Keratinocyte (primary cell): ENCODE measurements around the gene SPOPL. TPM values are rescaled to one million over a fixed set of nuclear protein-coding genes. Genes with fewer than 3 reads are reported as not detected.
A peak's percentile ranks its signal among the peaks of the same experiment; 100 is the strongest.

Experiments
- DNase-seq: peaks from one replicate; pipeline ENCODE4 v3.0.0-alpha.2; 2011; ENCODE audit warnings: low read depth, missing footprints, low spot score
- FAIRE-seq: peaks from 2 replicates; lab custom pipeline; 2011; peaks lifted over from hg19 to GRCh38; lab: Jason Lieb, UNC
- H2AFZ ChIP-seq: 2 replicates; pipeline ENCODE4 v1.6.0; 2012; ENCODE audit warnings: low read length, control low read depth, inconsistent platforms; ENCODE audit not compliant: control insufficient read depth
- H3K27ac ChIP-seq: 2 replicates; pipeline ENCODE4 v1.5.1; 2011; ENCODE audit warnings: low read length; ENCODE audit not compliant: control insufficient read depth, insufficient read depth
- H3K27me3 ChIP-seq: 3 replicates; pipeline ENCODE4 v1.6.0; 2011; ENCODE audit warnings: low read length; ENCODE audit not compliant: control insufficient read depth, insufficient read depth; ENCODE audit errors: extremely low read depth
- H3K36me3 ChIP-seq, 2 experiments: 2 replicates in 1 of 2; 3 replicates in 1 of 2; pipeline ENCODE4 v1.5.1; 2011; ENCODE audit warnings: low read length in 2 of 2, mild to moderate bottlenecking in 1 of 2; ENCODE audit not compliant: control insufficient read depth in 2 of 2, insufficient read depth in 2 of 2; ENCODE audit errors: extremely low read depth in 1 of 2
- H3K4me1 ChIP-seq: 3 replicates; pipeline ENCODE4 v1.5.1; 2011; ENCODE audit warnings: low read length; ENCODE audit not compliant: control insufficient read depth, insufficient read depth; ENCODE audit errors: extremely low read depth
- H3K4me2 ChIP-seq: 3 replicates; pipeline ENCODE4 v1.6.0; 2011; ENCODE audit warnings: low read depth, low read length; ENCODE audit not compliant: control insufficient read depth, insufficient read depth; ENCODE audit errors: extremely low read depth
- H3K4me3 ChIP-seq, 3 experiments: fragments of 200-600 bp in 1 of 3; sonication (generic) in 1 of 3; 2 replicates in 2 of 3; 3 replicates in 1 of 3; pipeline ENCODE4 v1.5.1; 2011 to 2016; ENCODE audit warnings: low read length in 3 of 3, mild to moderate bottlenecking in 3 of 3, control low read depth in 2 of 3, inconsistent platforms in 1 of 3, low read depth in 1 of 3, mixed read lengths in 1 of 3, mixed run types in 1 of 3, moderate library complexity in 1 of 3; ENCODE audit not compliant: control insufficient read depth in 2 of 3, insufficient read depth in 2 of 3; ENCODE audit errors: extremely low read depth in 1 of 3
- H3K79me2 ChIP-seq: 2 replicates; pipeline ENCODE4 v1.6.0; 2012; ENCODE audit warnings: low read length; ENCODE audit not compliant: control insufficient read depth, insufficient read depth
- H3K9ac ChIP-seq: 3 replicates; pipeline ENCODE4 v1.6.0; 2011; ENCODE audit warnings: low read length; ENCODE audit not compliant: control insufficient read depth, insufficient read depth; ENCODE audit errors: extremely low read depth
- H3K9me1 ChIP-seq: 3 replicates; pipeline ENCODE4 v1.6.0; 2011; ENCODE audit warnings: low read length; ENCODE audit not compliant: control insufficient read depth, insufficient read depth; ENCODE audit errors: extremely low read depth
- H3K9me3 ChIP-seq: 2 replicates; pipeline ENCODE4 v1.5.1; 2012; ENCODE audit warnings: low read depth, low read length; ENCODE audit not compliant: control insufficient read depth
- H4K20me1 ChIP-seq: 3 replicates; pipeline ENCODE4 v1.6.0; 2011; ENCODE audit warnings: low read length; ENCODE audit not compliant: control insufficient read depth, insufficient read depth; ENCODE audit errors: extremely low read depth
- EZH2 ChIP-seq: IDR thresholded peaks from one replicate; pipeline ENCODE4 v1.6.1; 2012; ENCODE audit warnings: inconsistent platforms, mild to moderate bottlenecking, low read length, moderate library complexity
- dilution Hi-C: fragments of 300-500 bp; cut with MboI; formaldehyde crosslinking; loops from one replicate; pipeline ENCODE4 v1.7.0; 2020; ENCODE audit warnings: low sequenced_read_pairs; ENCODE audit not compliant: extremely low pct_ligation_motif_present
- polyA plus RNA-seq, 5 experiments: library from polyadenylated mRNA; depleted of rRNA in 3 of 5; stranded (reverse) in 3 of 5; stranded (forward) in 1 of 5; unstranded in 1 of 5; fragments of >200 nt; gene quantifications; 1 replicate in 1 of 5; 2 replicates in 3 of 5; 3 replicates in 1 of 5; pipeline versions ENCODE4 v1.2.1 to v1.2.3, GENCODE V29; 2011 to 2012; ENCODE audit warnings: missing spikeins in 2 of 5, low read depth in 1 of 5, low replicate concordance in 1 of 5
- TF ChIP-seq, protein P1 (sequence below), 3 experiments: IDR thresholded peaks in 1 of 3; conservative IDR thresholded peaks in 1 of 3; optimal IDR thresholded peaks in 1 of 3; 2 replicates in 2 of 3; 3 replicates in 1 of 3; pipeline versions ENCODE3 to v1.5.1; 2011; ENCODE audit warnings: low read length in 3 of 3, mild to moderate bottlenecking in 3 of 3, moderate library complexity in 2 of 3, control low read depth in 1 of 3, inconsistent platforms in 1 of 3; ENCODE audit not compliant: insufficient read depth in 2 of 3; ENCODE audit errors: extremely low read depth in 1 of 3

Gene SPOPL
- polyA plus RNA-seq, 1 donor (not counting 4 experiments of a cell fraction or from before 2014, with no cell fraction given) = 16.5 TPM

DNA sequence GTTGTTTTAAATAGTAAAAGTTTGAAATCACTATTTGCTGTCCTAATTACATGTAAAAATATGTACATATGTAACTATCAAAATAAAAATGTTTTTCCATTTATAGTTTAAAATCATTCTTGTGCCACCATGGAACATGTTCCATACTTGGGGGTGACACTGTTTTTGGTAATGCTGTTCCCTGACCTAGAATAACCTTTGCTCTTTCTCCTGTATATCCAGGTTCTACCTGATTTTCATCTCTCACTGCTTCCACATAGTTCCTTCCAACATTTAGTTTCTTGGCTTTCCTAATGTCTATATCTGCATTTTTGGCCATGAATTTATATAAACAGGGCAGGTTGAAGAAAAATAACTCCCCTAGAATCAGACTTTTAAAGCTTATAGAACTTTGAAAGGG lies 2.5 kb downstream of the SPOPL start:
- H3K9ac ChIP-seq = peak overlapping the region; percentile 92
- no peak overlapping the region for H2AFZ ChIP-seq
- no peak for FAIRE-seq
- H4K20me1 ChIP-seq = no peaks in the 10 kb centered on the region
- H3K9me1 ChIP-seq = no peaks in the 10 kb centered on the region
- peak overlapping the region; percentile 92 to 100 (median 98) for H3K4me3 ChIP-seq
- DNase-seq = no peak
- no peaks in the 10 kb centered on the region for H3K36me3 ChIP-seq
- H3K27ac ChIP-seq = no peak overlapping the region
- H3K9me3 ChIP-seq = no peaks in the 10 kb centered on the region
- no peak for TF ChIP-seq EZH2
- TF ChIP-seq, protein P1, sequence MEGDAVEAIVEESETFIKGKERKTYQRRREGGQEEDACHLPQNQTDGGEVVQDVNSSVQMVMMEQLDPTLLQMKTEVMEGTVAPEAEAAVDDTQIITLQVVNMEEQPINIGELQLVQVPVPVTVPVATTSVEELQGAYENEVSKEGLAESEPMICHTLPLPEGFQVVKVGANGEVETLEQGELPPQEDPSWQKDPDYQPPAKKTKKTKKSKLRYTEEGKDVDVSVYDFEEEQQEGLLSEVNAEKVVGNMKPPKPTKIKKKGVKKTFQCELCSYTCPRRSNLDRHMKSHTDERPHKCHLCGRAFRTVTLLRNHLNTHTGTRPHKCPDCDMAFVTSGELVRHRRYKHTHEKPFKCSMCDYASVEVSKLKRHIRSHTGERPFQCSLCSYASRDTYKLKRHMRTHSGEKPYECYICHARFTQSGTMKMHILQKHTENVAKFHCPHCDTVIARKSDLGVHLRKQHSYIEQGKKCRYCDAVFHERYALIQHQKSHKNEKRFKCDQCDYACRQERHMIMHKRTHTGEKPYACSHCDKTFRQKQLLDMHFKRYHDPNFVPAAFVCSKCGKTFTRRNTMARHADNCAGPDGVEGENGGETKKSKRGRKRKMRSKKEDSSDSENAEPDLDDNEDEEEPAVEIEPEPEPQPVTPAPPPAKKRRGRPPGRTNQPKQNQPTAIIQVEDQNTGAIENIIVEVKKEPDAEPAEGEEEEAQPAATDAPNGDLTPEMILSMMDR (optimal IDR thresholded peaks at IDR 0.05 in 1 of 3, IDR thresholded peaks at IDR 0.05 in 1 of 3, conservative IDR thresholded peaks at IDR 0.05 in 1 of 3; ENCODE audit: extremely low read depth in 1 of 3, insufficient read depth in 2 of 3, low read length in 3 of 3) = no peak
- H3K4me2 ChIP-seq = peak overlapping the region; percentile 88
- H3K79me2 ChIP-seq = peaks cover 71% of the 10 kb centered on the region
- peaks cover 8% of the 10 kb centered on the region for H3K4me1 ChIP-seq
- H3K27me3 ChIP-seq = no peaks in the 10 kb centered on the region
- dilution Hi-C loops = no loop called here

DNA sequence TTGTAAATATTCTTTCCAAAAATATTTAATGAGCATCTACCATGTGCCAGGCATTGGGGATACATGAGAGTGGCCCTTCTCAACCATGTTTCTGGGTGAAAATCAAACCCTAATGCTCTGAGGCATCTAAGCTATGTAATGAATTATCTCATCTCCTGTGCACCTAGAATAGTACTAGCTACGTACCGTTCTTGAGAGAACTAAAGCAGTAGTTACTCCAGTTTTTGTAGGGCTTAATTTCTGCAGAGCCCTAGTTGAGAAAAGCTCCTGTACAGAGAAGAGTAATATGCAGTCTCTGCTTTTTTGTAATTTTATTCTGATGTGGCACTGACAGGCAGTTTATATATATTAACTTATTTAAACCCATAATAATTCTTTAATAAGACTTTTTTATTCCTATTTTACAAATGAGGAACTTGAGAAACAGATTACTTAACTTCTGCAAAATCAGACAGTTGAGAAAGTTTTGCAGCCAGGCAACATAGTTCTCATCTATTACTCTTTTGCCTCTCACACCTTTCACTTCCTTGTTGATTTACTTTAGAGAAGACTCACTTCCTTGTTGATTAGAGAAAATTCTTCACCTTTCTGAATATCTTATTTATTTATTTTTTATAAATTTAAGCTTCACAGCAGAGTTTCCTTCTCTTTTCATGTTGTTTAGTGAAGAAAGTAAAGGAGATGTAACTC lies 3.1 kb downstream of the SPOPL start:
- Histone ChIP-seq H3K36me3 (no peaks in the 10 kb centered on the region), H3K4me3 (peak overlapping the region in 2 of 3 experiments; percentile 98 to 100), H3K9me3 (no peaks in the 10 kb centered on the region), H3K4me2 (peak overlapping the region; percentile 88), H3K9ac (no peak overlapping the region), H2AFZ (no peak overlapping the region), H3K27ac (peak overlapping the region; percentile 18), H3K4me1 (peaks cover 8% of the 10 kb centered on the region), H4K20me1 (no peaks in the 10 kb centered on the region), H3K27me3 (no peaks in the 10 kb centered on the region), H3K9me1 (no peaks in the 10 kb centered on the region), H3K79me2 (peaks cover 75% of the 10 kb centered on the region)
- DNase-seq (no peak), FAIRE-seq (no peak)
- dilution Hi-C loops = no loop called here
- TF ChIP-seq, protein P1 (optimal IDR thresholded peaks at IDR 0.05 in 1 of 3, IDR thresholded peaks at IDR 0.05 in 1 of 3, conservative IDR thresholded peaks at IDR 0.05 in 1 of 3; ENCODE audit: extremely low read depth in 1 of 3, insufficient read depth in 2 of 3, low read length in 3 of 3) = no peak
- TF ChIP-seq EZH2 = no peak
